WTC11 (cell line): Measurements from ENCODE around the gene AJAP1. TPM values are rescaled to one million over a fixed set of nuclear protein-coding genes. Genes with fewer than 3 reads are reported as not detected.

ENCODE experiments used
- ATAC-seq: fragments of 200-7000 bp; cut with Tn5 transposase; 2 replicates; pipeline ENCODE4 v1.10.0; 2021; ENCODE audit warnings: mild to moderate bottlenecking, moderate library complexity
- CTCF ChIA-PET: fragments of 300-600 bp; sonication (Branson Sonifier 250); formaldehyde crosslinking; loops from one replicate; lab custom pipeline; 2021; ENCODE audit warnings: antibody characterized with exemption; lab: Charles Lee
- POLR2A ChIA-PET: fragments of 350-600 bp; sonication (Branson Sonifier 250); formaldehyde crosslinking; loops from one replicate; lab custom pipeline; 2021; ENCODE audit warnings: antibody characterized with exemption; lab: Charles Lee
- DNase-seq: peaks from one replicate; pipeline ENCODE4 v3.0.0; 2021; ENCODE audit warnings: low spot score
- H3K27ac Mint-ChIP-seq: 2 replicates; pipeline ENCODE4 v1.8.0; 2021; ENCODE audit warnings: mixed read lengths
- H3K27me3 Mint-ChIP-seq: 2 replicates; pipeline ENCODE4 v1.8.0; 2021; ENCODE audit warnings: low read depth, mild to moderate bottlenecking, moderate library complexity, mixed read lengths
- H3K36me3 Mint-ChIP-seq: 2 replicates; pipeline ENCODE4 v1.8.0; 2021; ENCODE audit warnings: mixed read lengths
- H3K4me1 Mint-ChIP-seq: 2 replicates; pipeline ENCODE4 v1.8.0; 2022; ENCODE audit warnings: mixed read lengths
- H3K4me3 Mint-ChIP-seq: 2 replicates; pipeline ENCODE4 v1.8.0; 2021; ENCODE audit warnings: mild to moderate bottlenecking, moderate library complexity, mixed read lengths
- H3K9me3 Mint-ChIP-seq: 2 replicates; pipeline ENCODE4 v1.8.0; 2021; ENCODE audit warnings: mixed read lengths
- ATF6 ChIP-seq: sonication (generic); formaldehyde crosslinking; IDR thresholded peaks from 2 replicates; pipeline ENCODE4 v1.8.1; 2023; ENCODE audit warnings: mild to moderate bottlenecking, missing genetic modification reagents
- E2F5 ChIP-seq: sonication (generic); formaldehyde crosslinking; IDR thresholded peaks from 2 replicates; pipeline ENCODE4 v1.8.1; 2022; ENCODE audit warnings: mild to moderate bottlenecking, moderate library complexity, missing genetic modification reagents
- ELF4 ChIP-seq: sonication (generic); formaldehyde crosslinking; IDR thresholded peaks from 2 replicates; pipeline ENCODE4 v1.8.1; 2022; ENCODE audit warnings: low read depth, mild to moderate bottlenecking, moderate library complexity, missing genetic modification reagents
- ERG ChIP-seq: fragments of 250-450 bp; sonication (Bioruptor Pico); IDR thresholded peaks from 2 replicates; pipeline ENCODE4 v1.8.0; 2021; ENCODE audit warnings: mild to moderate bottlenecking
- FOXK1 ChIP-seq: sonication (generic); formaldehyde crosslinking; IDR thresholded peaks from 2 replicates; pipeline ENCODE4 v1.8.0; 2022; ENCODE audit warnings: mild to moderate bottlenecking, moderate library complexity, missing genetic modification reagents
- HMGA2 ChIP-seq: fragments of 250-450 bp; sonication (Bioruptor Pico); IDR thresholded peaks from 2 replicates; pipeline ENCODE4 v1.4.0; 2021; ENCODE audit warnings: mild to moderate bottlenecking, moderate library complexity
- RORB ChIP-seq: fragments of 250-450 bp; sonication (Bioruptor Pico); IDR thresholded peaks from 2 replicates; pipeline ENCODE4 v1.9.0; 2021; ENCODE audit warnings: mild to moderate bottlenecking
- SMAD4 ChIP-seq: sonication (generic); formaldehyde crosslinking; IDR thresholded peaks from 2 replicates; pipeline ENCODE4 v1.8.0; 2022; ENCODE audit warnings: mild to moderate bottlenecking, missing genetic modification reagents
- USF2 ChIP-seq: sonication (generic); formaldehyde crosslinking; IDR thresholded peaks from 2 replicates; pipeline ENCODE4 v1.8.1; 2023; ENCODE audit warnings: mild to moderate bottlenecking, missing genetic modification reagents, moderate library complexity
- ZNF317 ChIP-seq: sonication (generic); formaldehyde crosslinking; IDR thresholded peaks from 2 replicates; pipeline ENCODE4 v1.8.1; 2023; ENCODE audit warnings: low read depth, mild to moderate bottlenecking, moderate library complexity, missing genetic modification reagents, borderline replicate concordance
- ZNF532 ChIP-seq: fragments of 250-450 bp; sonication (Bioruptor Pico); IDR thresholded peaks from 2 replicates; pipeline ENCODE4 v1.9.0; 2021; ENCODE audit warnings: mild to moderate bottlenecking, borderline replicate concordance
- total RNA-seq: library from RNA; stranded (reverse); gene quantifications from 3 replicates; pipeline ENCODE4 v1.2.3, GENCODE V29; 2021
- TF ChIP-seq, protein P1 (sequence below): fragments of 250-450 bp; sonication (Bioruptor Pico); IDR thresholded peaks from 2 replicates; pipeline ENCODE4 v1.9.0; 2021; ENCODE audit warnings: mild to moderate bottlenecking
- TF ChIP-seq, protein P2 (sequence below): sonication (generic); formaldehyde crosslinking; IDR thresholded peaks from 2 replicates; pipeline ENCODE4 v1.8.0; 2022; ENCODE audit warnings: mild to moderate bottlenecking, missing genetic modification reagents
- TF ChIP-seq, protein P3 (sequence below): sonication (generic); formaldehyde crosslinking; IDR thresholded peaks from 2 replicates; pipeline ENCODE4 v1.8.1; 2022; ENCODE audit warnings: low read depth, mild to moderate bottlenecking, moderate library complexity, missing genetic modification reagents, borderline replicate concordance
- TF ChIP-seq, protein P4 (sequence below): sonication (generic); formaldehyde crosslinking; IDR thresholded peaks from 2 replicates; pipeline ENCODE4 v1.8.1; 2023; ENCODE audit warnings: mild to moderate bottlenecking, missing genetic modification reagents, borderline replicate concordance

Gene AJAP1
- total RNA-seq, 1 experiment from 2014 or later, result 2.1 TPM

DNA sequence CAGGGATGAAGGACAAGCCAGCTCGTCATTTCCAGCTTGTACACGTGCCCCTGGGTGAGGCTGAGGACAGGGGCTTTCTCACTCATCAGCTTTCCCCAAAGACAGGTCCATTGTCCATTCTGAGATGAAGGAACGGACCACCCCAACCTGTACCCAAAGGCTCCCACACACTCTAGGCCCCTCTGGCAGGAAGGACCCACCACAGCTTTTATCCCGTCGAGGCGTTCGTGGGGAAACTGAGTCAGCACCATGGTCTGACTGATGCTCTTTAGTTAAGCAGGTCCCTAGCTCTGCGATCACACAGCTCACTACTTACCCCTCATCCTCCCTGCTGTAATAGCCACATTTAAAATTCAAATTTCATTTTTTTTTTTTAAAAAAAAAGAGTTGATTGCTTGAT, 117.3 kb downstream of the AJAP1 start (continued):
- TF ChIP-seq USF2 (no peak), ATF6 (CRISPR knock-in tag) (no peak), HMGA2 (CRISPR knock-in tag) (no peak), SMAD4 (CRISPR knock-in tag) (no peak)
- TF ChIP-seq, protein P1, sequence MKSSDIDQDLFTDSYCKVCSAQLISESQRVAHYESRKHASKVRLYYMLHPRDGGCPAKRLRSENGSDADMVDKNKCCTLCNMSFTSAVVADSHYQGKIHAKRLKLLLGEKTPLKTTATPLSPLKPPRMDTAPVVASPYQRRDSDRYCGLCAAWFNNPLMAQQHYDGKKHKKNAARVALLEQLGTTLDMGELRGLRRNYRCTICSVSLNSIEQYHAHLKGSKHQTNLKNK (CRISPR knock-in tag), result no peak
- TF ChIP-seq, protein P2, sequence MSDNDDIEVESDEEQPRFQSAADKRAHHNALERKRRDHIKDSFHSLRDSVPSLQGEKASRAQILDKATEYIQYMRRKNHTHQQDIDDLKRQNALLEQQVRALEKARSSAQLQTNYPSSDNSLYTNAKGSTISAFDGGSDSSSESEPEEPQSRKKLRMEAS (CRISPR knock-in tag), result no peak
- TF ChIP-seq, all 79 proteins: peak for 0

GRCh38 chr1:4772294-4773010, 118.0 kb downstream of the AJAP1 start:
- no peak overlapping the region for H3K27ac Mint-ChIP-seq
- H3K4me3 Mint-ChIP-seq, result no peak overlapping the region
- H3K9me3 Mint-ChIP-seq, result peaks cover 32% of the 10 kb centered on the region
- ATAC-seq (no peak), DNase-seq (no peak)
- H3K4me1 Mint-ChIP-seq, result no peaks in the 10 kb centered on the region
- H3K36me3 Mint-ChIP-seq, result peaks cover 51% of the 10 kb centered on the region
- ChIA-PET CTCF (no interaction called here), POLR2A (no interaction called here)
- H3K27me3 Mint-ChIP-seq, result peaks cover 8% of the 10 kb centered on the region
- TF ChIP-seq ERG (CRISPR knock-in tag) (no peak), RORB (CRISPR knock-in tag) (no peak), FOXK1 (no peak), ZNF317 (CRISPR knock-in tag) (no peak), ELF4 (CRISPR knock-in tag) (no peak), ZNF532 (no peak), E2F5 (CRISPR knock-in tag) (no peak)
- TF ChIP-seq, protein P3, sequence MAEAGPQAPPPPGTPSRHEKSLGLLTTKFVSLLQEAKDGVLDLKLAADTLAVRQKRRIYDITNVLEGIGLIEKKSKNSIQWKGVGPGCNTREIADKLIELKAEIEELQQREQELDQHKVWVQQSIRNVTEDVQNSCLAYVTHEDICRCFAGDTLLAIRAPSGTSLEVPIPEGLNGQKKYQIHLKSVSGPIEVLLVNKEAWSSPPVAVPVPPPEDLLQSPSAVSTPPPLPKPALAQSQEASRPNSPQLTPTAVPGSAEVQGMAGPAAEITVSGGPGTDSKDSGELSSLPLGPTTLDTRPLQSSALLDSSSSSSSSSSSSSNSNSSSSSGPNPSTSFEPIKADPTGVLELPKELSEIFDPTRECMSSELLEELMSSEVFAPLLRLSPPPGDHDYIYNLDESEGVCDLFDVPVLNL (CRISPR knock-in tag), result no peak
- TF ChIP-seq, protein P4, sequence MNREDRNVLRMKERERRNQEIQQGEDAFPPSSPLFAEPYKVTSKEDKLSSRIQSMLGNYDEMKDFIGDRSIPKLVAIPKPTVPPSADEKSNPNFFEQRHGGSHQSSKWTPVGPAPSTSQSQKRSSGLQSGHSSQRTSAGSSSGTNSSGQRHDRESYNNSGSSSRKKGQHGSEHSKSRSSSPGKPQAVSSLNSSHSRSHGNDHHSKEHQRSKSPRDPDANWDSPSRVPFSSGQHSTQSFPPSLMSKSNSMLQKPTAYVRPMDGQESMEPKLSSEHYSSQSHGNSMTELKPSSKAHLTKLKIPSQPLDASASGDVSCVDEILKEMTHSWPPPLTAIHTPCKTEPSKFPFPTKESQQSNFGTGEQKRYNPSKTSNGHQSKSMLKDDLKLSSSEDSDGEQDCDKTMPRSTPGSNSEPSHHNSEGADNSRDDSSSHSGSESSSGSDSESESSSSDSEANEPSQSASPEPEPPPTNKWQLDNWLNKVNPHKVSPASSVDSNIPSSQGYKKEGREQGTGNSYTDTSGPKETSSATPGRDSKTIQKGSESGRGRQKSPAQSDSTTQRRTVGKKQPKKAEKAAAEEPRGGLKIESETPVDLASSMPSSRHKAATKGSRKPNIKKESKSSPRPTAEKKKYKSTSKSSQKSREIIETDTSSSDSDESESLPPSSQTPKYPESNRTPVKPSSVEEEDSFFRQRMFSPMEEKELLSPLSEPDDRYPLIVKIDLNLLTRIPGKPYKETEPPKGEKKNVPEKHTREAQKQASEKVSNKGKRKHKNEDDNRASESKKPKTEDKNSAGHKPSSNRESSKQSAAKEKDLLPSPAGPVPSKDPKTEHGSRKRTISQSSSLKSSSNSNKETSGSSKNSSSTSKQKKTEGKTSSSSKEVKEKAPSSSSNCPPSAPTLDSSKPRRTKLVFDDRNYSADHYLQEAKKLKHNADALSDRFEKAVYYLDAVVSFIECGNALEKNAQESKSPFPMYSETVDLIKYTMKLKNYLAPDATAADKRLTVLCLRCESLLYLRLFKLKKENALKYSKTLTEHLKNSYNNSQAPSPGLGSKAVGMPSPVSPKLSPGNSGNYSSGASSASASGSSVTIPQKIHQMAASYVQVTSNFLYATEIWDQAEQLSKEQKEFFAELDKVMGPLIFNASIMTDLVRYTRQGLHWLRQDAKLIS, result no peak
